ENCODE data around the gene SLC39A6. TPM values are rescaled to one million over a fixed set of nuclear protein-coding genes. Genes with fewer than 3 reads are reported as not detected.
"Not testable (repeated sequence)": the region's sequence is repeated elsewhere in the genome, so short reads cannot be mapped to it uniquely, and the experiment has no call there.

The SLC39A6 gene
- polyA plus RNA-seq, 1 donor (not counting 4 experiments of a cell fraction or from before 2014, with no cell fraction given): 145 TPM

GRCh38 chr18:36175481-36175880 lies 46.3 kb upstream of the SLC39A6 start:
- Histone ChIP-seq H3K27ac (ENCODE audit: control insufficient read depth, insufficient read depth, low read length) (no peak overlapping the region), H3K4me1 (ENCODE audit: control insufficient read depth, extremely low read depth, insufficient read depth, low read length) (no peaks in the 10 kb centered on the region), H3K9ac (ENCODE audit: control insufficient read depth, extremely low read depth, insufficient read depth, low read length) (no peak overlapping the region), H3K9me3 (ENCODE audit: control insufficient read depth, low read depth, low read length) (no peaks in the 10 kb centered on the region), H3K27me3 (ENCODE audit: control insufficient read depth, extremely low read depth, insufficient read depth, low read length) (no peaks in the 10 kb centered on the region), H3K36me3 (ENCODE audit: control insufficient read depth in 2 of 2, extremely low read depth in 1 of 2, insufficient read depth in 2 of 2, low read length in 2 of 2) (peaks cover 8 to 12% of the 10 kb centered on the region in 2 experiments), H3K4me3 (ENCODE audit: control insufficient read depth in 2 of 3, extremely low read depth in 1 of 3, insufficient read depth in 2 of 3, low read depth in 1 of 3, low read length in 3 of 3) (no peak overlapping the region), H2AFZ (ENCODE audit: control insufficient read depth, low read length) (no peak overlapping the region), H3K9me1 (ENCODE audit: control insufficient read depth, extremely low read depth, insufficient read depth, low read length) (no peaks in the 10 kb centered on the region), H3K4me2 (ENCODE audit: control insufficient read depth, extremely low read depth, insufficient read depth, low read depth, low read length) (no peak overlapping the region), H4K20me1 (ENCODE audit: control insufficient read depth, extremely low read depth, insufficient read depth, low read length) (no peaks in the 10 kb centered on the region), H3K79me2 (ENCODE audit: control insufficient read depth, insufficient read depth, low read length) (no peaks in the 10 kb centered on the region)
- TF ChIP-seq CTCF (optimal IDR thresholded peaks at IDR 0.05 in 1 of 3, IDR thresholded peaks at IDR 0.05 in 1 of 3, conservative IDR thresholded peaks at IDR 0.05 in 1 of 3; ENCODE audit: extremely low read depth in 1 of 3, insufficient read depth in 2 of 3, low read length in 3 of 3) (no peak), EZH2 (IDR thresholded peaks at IDR 0.05; ENCODE audit: low read length) (no peak)
- FAIRE-seq (no peak), DNase-seq (ENCODE audit: low read depth, low spot score) (no peak)
- dilution Hi-C loops (cut with MboI; ENCODE audit: extremely low pct_ligation_motif_present, low sequenced_read_pairs): no loop called here

- TF ChIP-seq EZH2 (IDR thresholded peaks at IDR 0.05; ENCODE audit: low read length) (no peak), CTCF (optimal IDR thresholded peaks at IDR 0.05 in 1 of 3, IDR thresholded peaks at IDR 0.05 in 1 of 3, conservative IDR thresholded peaks at IDR 0.05 in 1 of 3; ENCODE audit: extremely low read depth in 1 of 3, insufficient read depth in 2 of 3, low read length in 3 of 3) (no peak)
- H3K4me2 ChIP-seq (ENCODE audit: control insufficient read depth, extremely low read depth, insufficient read depth, low read depth, low read length): no peak overlapping the region
- H3K9me1 ChIP-seq (ENCODE audit: control insufficient read depth, extremely low read depth, insufficient read depth, low read length): no peaks in the 10 kb centered on the region
- no peak for DNase-seq (ENCODE audit: low read depth, low spot score)
- no peak overlapping the region for H3K9ac ChIP-seq (ENCODE audit: control insufficient read depth, extremely low read depth, insufficient read depth, low read length)
- no peaks in the 10 kb centered on the region for H3K4me1 ChIP-seq (ENCODE audit: control insufficient read depth, extremely low read depth, insufficient read depth, low read length)
- H3K9me3 ChIP-seq (ENCODE audit: control insufficient read depth, low read depth, low read length): no peaks in the 10 kb centered on the region
- H3K27ac ChIP-seq (ENCODE audit: control insufficient read depth, insufficient read depth, low read length): no peak overlapping the region
- no peaks in the 10 kb centered on the region for H3K27me3 ChIP-seq (ENCODE audit: control insufficient read depth, extremely low read depth, insufficient read depth, low read length)
- H2AFZ ChIP-seq (ENCODE audit: control insufficient read depth, low read length): no peak overlapping the region
- H4K20me1 ChIP-seq (ENCODE audit: control insufficient read depth, extremely low read depth, insufficient read depth, low read length): no peaks in the 10 kb centered on the region
- no peaks in the 10 kb centered on the region for H3K79me2 ChIP-seq (ENCODE audit: control insufficient read depth, insufficient read depth, low read length)
- no peak for FAIRE-seq
- dilution Hi-C loops (cut with MboI; ENCODE audit: extremely low pct_ligation_motif_present, low sequenced_read_pairs): no loop called here
- H3K4me3 ChIP-seq (ENCODE audit: control insufficient read depth in 2 of 3, extremely low read depth in 1 of 3, insufficient read depth in 2 of 3, low read depth in 1 of 3, low read length in 3 of 3): no peak overlapping the region
- peaks cover 14 to 23% of the 10 kb centered on the region in 2 experiments for H3K36me3 ChIP-seq (ENCODE audit: control insufficient read depth in 2 of 2, extremely low read depth in 1 of 2, insufficient read depth in 2 of 2, low read length in 2 of 2)
Observed at GRCh38 chr18:36169938-36170337, 40.8 kb upstream of the SLC39A6 start.

- FAIRE-seq; dilution Hi-C loops (cut with MboI; ENCODE audit: extremely low pct_ligation_motif_present, low sequenced_read_pairs); H3K4me3 ChIP-seq (ENCODE audit: control insufficient read depth in 2 of 3, extremely low read depth in 1 of 3, insufficient read depth in 2 of 3, low read depth in 1 of 3, low read length in 3 of 3); H3K27ac ChIP-seq (ENCODE audit: control insufficient read depth, insufficient read depth, low read length); DNase-seq (ENCODE audit: low read depth, low spot score); H3K4me1 ChIP-seq (ENCODE audit: control insufficient read depth, extremely low read depth, insufficient read depth, low read length); H3K79me2 ChIP-seq (ENCODE audit: control insufficient read depth, insufficient read depth, low read length); H3K4me2 ChIP-seq (ENCODE audit: control insufficient read depth, extremely low read depth, insufficient read depth, low read depth, low read length); H3K27me3 ChIP-seq (ENCODE audit: control insufficient read depth, extremely low read depth, insufficient read depth, low read length); H3K9me3 ChIP-seq (ENCODE audit: control insufficient read depth, low read depth, low read length); H4K20me1 ChIP-seq (ENCODE audit: control insufficient read depth, extremely low read depth, insufficient read depth, low read length); H2AFZ ChIP-seq (ENCODE audit: control insufficient read depth, low read length); H3K9me1 ChIP-seq (ENCODE audit: control insufficient read depth, extremely low read depth, insufficient read depth, low read length); H3K9ac ChIP-seq (ENCODE audit: control insufficient read depth, extremely low read depth, insufficient read depth, low read length): not testable (repeated sequence)
- H3K36me3 ChIP-seq (ENCODE audit: control insufficient read depth in 2 of 2, extremely low read depth in 1 of 2, insufficient read depth in 2 of 2, low read length in 2 of 2): peaks cover 19 to 23% of the 10 kb centered on the region in 2 experiments
Observed at GRCh38 chr18:36168296-36168695, 39.2 kb upstream of the SLC39A6 start.
